ENCODE measurements around the gene MYT1. TPM values are rescaled to one million over a fixed set of nuclear protein-coding genes. Genes with fewer than 3 reads are reported as not detected.

MYT1 gene
- total and polyA plus RNA-seq, 2 of the 8 experiments (the other 6 are each of a cell fraction or from before 2014, with no cell fraction given), result 0.63 to 2.0 TPM

GRCh38 chr20:64142590-64142989 is 21.7 kb upstream of the MYT1 start (continued):
- TF ChIP-seq CHD7 (IDR thresholded peaks at IDR 0.05; ENCODE audit: insufficient replicate concordance, low read length) (no peak), ASH2L (IDR thresholded peaks at IDR 0.05; ENCODE audit: low read length) (no peak), KDM1A (IDR thresholded peaks at IDR 0.05; ENCODE audit: borderline replicate concordance, low read length) (no peak), SRF (IDR thresholded peaks at IDR 0.05; ENCODE audit: low read depth, low read length) (no peak), EGR1 (IDR thresholded peaks at IDR 0.05; ENCODE audit: borderline replicate concordance, low read depth, low read length) (no peak), YY1 (IDR thresholded peaks at IDR 0.05; ENCODE audit: low read depth, low read length) (no peak), RXRA (IDR thresholded peaks at IDR 0.05; ENCODE audit: insufficient read depth, low read depth, low read length) (no peak), CEBPB (IDR thresholded peaks at IDR 0.05; ENCODE audit: low read depth, low read length) (no peak)
- TF ChIP-seq, protein P1, sequence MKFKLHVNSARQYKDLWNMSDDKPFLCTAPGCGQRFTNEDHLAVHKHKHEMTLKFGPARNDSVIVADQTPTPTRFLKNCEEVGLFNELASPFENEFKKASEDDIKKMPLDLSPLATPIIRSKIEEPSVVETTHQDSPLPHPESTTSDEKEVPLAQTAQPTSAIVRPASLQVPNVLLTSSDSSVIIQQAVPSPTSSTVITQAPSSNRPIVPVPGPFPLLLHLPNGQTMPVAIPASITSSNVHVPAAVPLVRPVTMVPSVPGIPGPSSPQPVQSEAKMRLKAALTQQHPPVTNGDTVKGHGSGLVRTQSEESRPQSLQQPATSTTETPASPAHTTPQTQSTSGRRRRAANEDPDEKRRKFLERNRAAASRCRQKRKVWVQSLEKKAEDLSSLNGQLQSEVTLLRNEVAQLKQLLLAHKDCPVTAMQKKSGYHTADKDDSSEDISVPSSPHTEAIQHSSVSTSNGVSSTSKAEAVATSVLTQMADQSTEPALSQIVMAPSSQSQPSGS (IDR thresholded peaks at IDR 0.05; ENCODE audit: low read length), result no peak

All from H1 (cell line).